ENCODE measurements around the gene ATP9B.

DNA sequence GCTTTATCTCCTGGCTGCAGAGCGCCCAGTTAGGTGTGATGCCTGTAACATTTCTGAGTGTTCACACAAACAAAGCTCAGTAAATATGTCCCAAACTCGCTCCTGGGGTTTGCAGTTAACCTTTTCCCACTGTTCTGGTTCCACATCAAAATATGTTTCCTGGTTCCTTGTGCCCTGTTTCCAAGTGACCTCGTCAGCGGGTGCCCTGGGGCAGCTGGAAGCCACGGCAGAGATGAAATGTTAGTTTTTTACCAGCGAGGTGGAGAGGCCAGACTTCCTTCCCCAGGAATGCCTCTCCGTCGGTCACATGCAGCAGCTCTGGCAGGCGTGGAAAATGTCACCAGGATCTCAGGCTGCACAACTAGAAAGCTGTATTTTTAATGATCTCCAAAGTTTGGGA lies 344.7 kb downstream of the ATP9B start:
- TF ChIP-seq, protein P1, sequence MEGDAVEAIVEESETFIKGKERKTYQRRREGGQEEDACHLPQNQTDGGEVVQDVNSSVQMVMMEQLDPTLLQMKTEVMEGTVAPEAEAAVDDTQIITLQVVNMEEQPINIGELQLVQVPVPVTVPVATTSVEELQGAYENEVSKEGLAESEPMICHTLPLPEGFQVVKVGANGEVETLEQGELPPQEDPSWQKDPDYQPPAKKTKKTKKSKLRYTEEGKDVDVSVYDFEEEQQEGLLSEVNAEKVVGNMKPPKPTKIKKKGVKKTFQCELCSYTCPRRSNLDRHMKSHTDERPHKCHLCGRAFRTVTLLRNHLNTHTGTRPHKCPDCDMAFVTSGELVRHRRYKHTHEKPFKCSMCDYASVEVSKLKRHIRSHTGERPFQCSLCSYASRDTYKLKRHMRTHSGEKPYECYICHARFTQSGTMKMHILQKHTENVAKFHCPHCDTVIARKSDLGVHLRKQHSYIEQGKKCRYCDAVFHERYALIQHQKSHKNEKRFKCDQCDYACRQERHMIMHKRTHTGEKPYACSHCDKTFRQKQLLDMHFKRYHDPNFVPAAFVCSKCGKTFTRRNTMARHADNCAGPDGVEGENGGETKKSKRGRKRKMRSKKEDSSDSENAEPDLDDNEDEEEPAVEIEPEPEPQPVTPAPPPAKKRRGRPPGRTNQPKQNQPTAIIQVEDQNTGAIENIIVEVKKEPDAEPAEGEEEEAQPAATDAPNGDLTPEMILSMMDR (conservative IDR thresholded peaks at IDR 0.05; ENCODE audit: low read depth, low read length), result no peak
- TF ChIP-seq EZH2 (IDR thresholded peaks at IDR 0.05; ENCODE audit: low read length, unreplicated experiment) (no peak), EZH2phosphoT487 (IDR thresholded peaks at IDR 0.05; ENCODE audit: borderline replicate concordance, low read length) (no peak)

Measured in PC-3 (cell line).